Measurements from ENCODE around the gene MAP2. TPM values are rescaled to one million over a fixed set of nuclear protein-coding genes. Genes with fewer than 3 reads are reported as not detected.

MAP2 gene
- total and polyA plus RNA-seq, 2 of the 13 experiments (the other 11 are each of a cell fraction or from before 2014, with no cell fraction given), result 0.08 TPM; not detected in 1

DNA sequence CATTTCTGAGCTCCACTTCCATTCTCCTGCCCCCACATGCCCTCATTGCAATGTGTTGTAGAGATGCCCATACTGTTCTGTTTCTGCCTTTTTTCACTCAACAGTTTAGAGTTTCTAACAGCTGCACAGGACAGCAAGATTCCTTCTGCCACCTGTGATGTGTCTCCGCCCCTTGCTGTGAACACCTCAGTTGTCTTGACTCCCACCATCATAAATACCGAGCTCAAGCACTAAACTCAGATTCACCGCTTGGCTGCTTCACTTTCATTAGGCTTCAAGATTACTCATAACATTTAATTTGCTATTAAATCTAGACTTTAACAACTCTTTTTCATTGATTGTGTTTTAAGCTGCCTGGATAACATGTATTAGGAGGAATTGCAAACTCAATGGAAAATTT, 141.0 kb downstream of the MAP2 start:
- BruUV-seq (replicated peaks), result no TSS peak
- no peaks in the 10 kb centered on the region for H3K36me3 ChIP-seq (replicated peaks in 1 of 2; ENCODE audit: control insufficient read depth in 1 of 2, insufficient read depth in 2 of 2, low read length in 2 of 2)
- no peaks in the 10 kb centered on the region for H4K20me1 ChIP-seq (ENCODE audit: insufficient read depth, low read length)
- H3K9me3 ChIP-seq (ENCODE audit: low read length), result no peaks in the 10 kb centered on the region
- H3K27me3 ChIP-seq (ENCODE audit: control insufficient read depth in 1 of 2, insufficient read depth in 2 of 2, low read length in 2 of 2), result no peaks in the 10 kb centered on the region; a peak in 1 of 5 replicates
- 43% methylated on average over 3 of the region's 3 CpGs for WGBS (ENCODE audit: low lambda C conversion rate)
- no peak overlapping the region for H3K9ac ChIP-seq (ENCODE audit: insufficient read depth, low read depth, low read length)
- DNase-seq (ENCODE audit: low spot score) (no peak), FAIRE-seq (no peak), ATAC-seq (no peak)
- no peak overlapping the region for H3K4me2 ChIP-seq (ENCODE audit: low read depth, low read length)
- ChIA-PET CTCF (ENCODE audit: low intra/inter-chr PET ratio, low total read pairs) (no interaction called here), POLR2A (no interaction called here)
- in situ Hi-C loops (cut with HindIII; ENCODE audit: extremely low pct_ligation_motif_present, low pct_unique_long_range_greater_than_20kb), result loop anchor here (10.0 to 25.0 kb wide), 2 partner anchors 228 to 1160 kb away; partner anchors contain the start of gene PTH2R
- no peak overlapping the region for H3K27ac ChIP-seq (ENCODE audit: extremely low read length, insufficient read depth, low read length)
- TF ChIP-seq CREB1 (IDR thresholded peaks at IDR 0.05) (no peak), CREB1 (CRISPR knock-in tag; IDR thresholded peaks at IDR 0.05) (no peak), ZMAT3 (CRISPR knock-in tag; conservative IDR thresholded peaks at IDR 0.05) (no peak), NR1H2 (CRISPR knock-in tag; IDR thresholded peaks at IDR 0.05; ENCODE audit: borderline replicate concordance, low read depth) (no peak), GABPA (IDR thresholded peaks at IDR 0.05; ENCODE audit: low read depth, low read length) (no peak), GABPA (CRISPR knock-in tag; IDR thresholded peaks at IDR 0.05; ENCODE audit: low read depth) (no peak), POLR2G (IDR thresholded peaks at IDR 0.05; ENCODE audit: low read depth, low read length) (no peak), RNF2 (conservative IDR thresholded peaks at IDR 0.05; ENCODE audit: low read depth) (no peak), ZNF501 (CRISPR knock-in tag; IDR thresholded peaks at IDR 0.05) (no peak), FOSL1 (CRISPR knock-in tag; IDR thresholded peaks at IDR 0.05; ENCODE audit: borderline replicate concordance) (no peak), SRF (IDR thresholded peaks at IDR 0.05; ENCODE audit: low read depth, low read length) (no peak), ZSCAN31 (CRISPR knock-in tag; IDR thresholded peaks at IDR 0.05; ENCODE audit: low read depth) (no peak), GLI4 (CRISPR knock-in tag; IDR thresholded peaks at IDR 0.05; ENCODE audit: borderline replicate concordance) (no peak), ONECUT2 (CRISPR knock-in tag; IDR thresholded peaks at IDR 0.05) (no peak)
- TF ChIP-seq, protein P1, sequence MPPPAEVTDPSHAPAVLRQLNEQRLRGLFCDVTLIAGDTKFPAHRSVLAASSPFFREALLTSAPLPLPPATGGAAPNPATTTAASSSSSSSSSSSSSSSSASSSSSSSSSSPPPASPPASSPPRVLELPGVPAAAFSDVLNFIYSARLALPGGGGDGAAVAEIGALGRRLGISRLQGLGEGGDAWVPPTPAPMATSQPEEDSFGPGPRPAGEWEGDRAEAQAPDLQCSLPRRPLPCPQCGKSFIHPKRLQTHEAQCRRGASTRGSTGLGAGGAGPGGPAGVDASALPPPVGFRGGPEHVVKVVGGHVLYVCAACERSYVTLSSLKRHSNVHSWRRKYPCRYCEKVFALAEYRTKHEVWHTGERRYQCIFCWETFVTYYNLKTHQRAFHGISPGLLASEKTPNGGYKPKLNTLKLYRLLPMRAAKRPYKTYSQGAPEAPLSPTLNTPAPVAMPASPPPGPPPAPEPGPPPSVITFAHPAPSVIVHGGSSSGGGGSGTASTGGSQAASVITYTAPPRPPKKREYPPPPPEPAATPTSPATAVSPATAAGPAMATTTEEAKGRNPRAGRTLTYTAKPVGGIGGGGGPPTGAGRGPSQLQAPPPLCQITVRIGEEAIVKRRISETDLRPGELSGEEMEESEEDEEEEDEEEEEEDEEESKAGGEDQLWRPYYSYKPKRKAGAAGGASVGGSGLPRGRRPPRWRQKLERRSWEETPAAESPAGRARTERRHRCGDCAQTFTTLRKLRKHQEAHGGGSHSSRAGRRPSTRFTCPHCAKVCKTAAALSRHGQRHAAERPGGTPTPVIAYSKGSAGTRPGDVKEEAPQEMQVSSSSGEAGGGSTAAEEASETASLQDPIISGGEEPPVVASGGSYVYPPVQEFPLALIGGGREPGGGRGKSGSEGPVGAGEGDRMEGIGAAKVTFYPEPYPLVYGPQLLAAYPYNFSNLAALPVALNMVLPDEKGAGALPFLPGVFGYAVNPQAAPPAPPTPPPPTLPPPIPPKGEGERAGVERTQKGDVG (CRISPR knock-in tag; IDR thresholded peaks at IDR 0.05; ENCODE audit: borderline replicate concordance), result no peak
- H3K4me1 ChIP-seq (ENCODE audit: insufficient read depth, low read length), result peaks cover 11% of the 10 kb centered on the region; the same call in 1 of the 2 replicates
- no peak overlapping the region for H3K4me3 ChIP-seq (replicated peaks in 1 of 3; ENCODE audit: insufficient read depth in 1 of 3, low read depth in 2 of 3, low read length in 3 of 3)
- intact Hi-C loops (cut with micrococcal nuclease; ENCODE audit: unreplicated experiment), result no loop called here
- no peaks in the 10 kb centered on the region for H3K79me2 ChIP-seq (ENCODE audit: insufficient read depth, low read length)
- no peak overlapping the region for H2AFZ ChIP-seq (ENCODE audit: low read length)

Measured in HepG2 (cell line).